NCI-H2081 (cell line): ENCODE measurements around the gene MAPKAPK2.

Experiments
- DNase-seq, 2 experiments: peaks; one replicate each; lab custom pipeline; 2025; lab: John Stamatoyannopoulos, UW

Gene MAPKAPK2

DNA sequence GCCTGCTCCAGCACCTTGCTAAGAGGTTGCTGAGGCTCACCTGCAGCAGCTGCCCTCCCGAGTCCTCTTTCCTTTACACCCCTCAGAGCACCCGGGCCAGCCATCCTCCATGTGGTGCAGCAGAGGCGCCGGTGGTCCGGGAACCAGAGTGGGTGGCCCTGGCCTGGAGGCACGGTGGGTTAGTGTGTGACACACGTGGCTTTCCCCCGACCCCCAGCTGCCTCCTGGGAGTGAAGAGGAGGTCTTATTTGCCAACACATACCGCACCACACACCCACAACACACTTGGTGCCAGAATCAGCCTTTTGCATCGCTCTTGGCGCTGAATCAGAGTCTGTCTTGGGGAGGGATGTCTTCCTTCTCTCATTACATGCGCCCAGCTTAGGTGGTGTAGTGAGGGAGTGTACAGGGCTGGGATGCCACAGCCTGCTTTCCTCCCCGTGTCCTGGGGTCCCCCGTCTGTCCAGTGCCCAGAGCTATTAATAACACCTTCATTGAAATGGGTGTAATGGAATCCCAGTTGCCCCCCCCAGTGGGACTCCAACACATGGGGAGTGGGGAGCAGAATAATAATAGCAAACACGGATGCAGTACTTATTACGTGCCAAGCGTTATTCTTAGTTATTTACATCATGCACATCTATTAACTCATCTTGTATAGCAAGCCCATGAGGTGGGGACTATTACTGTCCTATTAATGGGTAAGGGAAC, 38.2 kb downstream of the MAPKAPK2 start:
- DNase-seq: no peak

DNA sequence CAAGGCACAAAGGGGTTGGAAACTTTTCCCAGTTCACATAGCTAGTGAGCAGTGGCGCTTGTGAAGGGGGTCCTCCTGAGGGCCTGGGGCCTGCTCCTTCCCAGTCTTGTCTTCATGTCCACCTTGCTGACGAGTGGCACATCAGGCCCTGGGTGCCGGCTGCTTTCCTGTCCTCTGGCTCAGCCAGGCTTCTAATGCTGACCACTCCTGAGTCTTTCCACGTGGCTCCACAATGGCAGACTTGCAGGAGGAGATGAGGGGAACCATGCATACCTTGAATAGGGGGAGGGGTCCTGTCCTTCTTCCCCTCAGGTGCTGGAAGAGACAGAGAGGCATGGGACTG, 38.7 kb downstream of the MAPKAPK2 start:
- DNase-seq: no peak

DNA sequence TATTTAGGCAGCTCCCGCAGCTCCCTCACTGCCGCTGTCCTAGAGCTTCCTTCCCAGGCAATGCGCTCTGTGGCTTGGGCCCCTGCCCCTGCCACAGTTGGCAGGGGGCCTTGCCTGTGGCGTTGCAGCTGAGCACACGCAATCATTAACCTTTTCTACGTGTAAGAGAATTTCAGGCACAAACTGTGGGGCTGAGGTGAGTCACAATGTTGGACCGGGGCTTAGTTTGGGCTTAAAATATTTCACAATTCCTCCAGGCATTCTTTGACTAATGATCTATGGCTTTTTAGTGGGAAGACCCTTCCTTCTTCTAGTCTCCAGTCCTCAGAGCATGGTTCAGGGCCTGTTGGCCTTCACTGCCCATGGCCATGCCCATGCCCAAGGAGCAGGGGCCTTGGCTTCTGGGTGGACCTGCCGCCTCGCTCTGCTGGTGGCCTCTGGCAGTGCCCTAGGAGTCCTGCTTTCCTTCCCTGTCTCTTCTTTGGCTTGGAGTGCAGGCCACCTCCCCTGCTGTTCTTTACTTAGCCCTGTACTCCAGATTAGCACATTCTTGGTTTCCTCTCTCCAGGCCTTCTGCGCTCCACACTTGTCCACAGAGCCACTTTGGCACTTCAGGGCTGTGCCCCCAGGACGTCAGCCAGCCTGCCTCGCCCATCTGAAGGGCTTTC, 39.2 kb downstream of the MAPKAPK2 start:
- DNase-seq: no peak

DNA sequence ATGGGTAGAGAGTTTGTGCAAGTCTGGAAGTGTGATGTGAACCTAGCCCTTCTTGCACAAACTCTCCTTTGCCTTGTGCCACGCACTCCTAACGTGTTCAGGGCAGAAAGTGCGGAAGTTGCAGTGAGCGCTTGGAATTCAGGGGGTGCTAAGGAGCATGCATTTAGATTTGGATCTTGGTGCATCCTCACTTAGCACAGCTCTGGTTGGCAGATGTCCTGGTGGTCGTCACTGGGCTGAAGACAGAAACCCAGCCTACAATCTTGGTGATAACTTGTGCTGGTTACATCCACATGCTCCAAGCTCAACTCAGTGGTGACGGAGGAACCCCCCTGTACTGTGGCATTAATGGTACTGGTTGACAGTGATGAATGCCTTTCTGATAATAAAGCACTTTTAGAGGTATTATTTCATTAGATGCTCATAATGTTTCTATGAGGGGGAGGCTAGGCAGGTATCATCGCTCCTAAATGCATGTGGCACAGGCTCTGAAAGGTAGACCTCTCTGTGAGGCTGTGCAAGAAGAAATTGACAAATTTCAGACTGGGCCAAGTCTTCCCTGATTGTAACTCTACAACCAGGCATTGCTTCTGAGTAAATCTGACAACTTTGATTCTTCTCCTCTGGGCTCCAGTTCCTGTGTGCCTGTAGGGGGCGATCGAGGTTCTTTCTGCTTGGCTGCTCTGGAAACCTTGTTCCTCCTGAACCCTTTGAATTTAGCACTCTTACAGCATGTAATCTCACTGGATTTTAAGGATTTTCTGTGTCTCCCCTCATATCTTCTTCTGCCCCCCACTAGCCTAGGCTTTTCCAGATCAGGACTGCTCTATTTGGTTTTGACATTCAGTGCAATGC, 40.6 kb downstream of the MAPKAPK2 start:
- DNase-seq: peak in 1 of 2 experiments; percentile 9

DNA sequence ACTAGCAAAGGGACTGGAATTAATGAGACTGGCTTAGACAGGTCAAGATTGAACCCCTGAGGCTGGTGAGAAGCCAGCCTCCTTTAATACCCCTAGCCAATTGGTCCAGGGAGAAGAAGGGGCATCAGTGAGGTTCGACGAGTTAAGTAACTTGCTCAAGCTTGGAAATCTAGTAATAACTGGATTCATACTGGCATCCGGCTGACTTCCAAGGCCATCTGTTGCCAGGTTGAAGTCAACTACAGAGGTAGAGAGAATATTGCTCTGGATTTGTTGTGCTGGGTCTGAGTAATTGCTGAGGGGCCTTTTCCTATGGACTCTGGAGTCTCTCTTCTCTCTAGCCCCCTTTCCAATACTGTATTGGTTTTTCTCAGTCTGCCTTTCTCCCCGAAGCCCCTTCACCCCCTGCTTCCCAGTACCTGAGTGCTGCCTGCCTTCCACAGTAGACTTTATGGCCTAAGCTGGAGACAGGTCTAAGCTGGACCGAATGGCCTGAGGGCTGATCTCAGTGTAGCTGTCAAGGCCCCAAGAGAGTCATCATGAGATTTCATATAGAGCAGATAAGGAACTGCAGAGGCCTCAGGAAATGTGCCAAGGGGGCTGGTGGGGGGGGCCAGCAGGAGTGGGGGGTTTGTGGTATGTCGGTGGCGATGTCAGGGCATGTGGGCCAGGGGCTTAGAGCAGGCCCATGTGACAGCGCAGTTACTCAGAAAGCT, 43.4 kb downstream of the MAPKAPK2 start:
- DNase-seq: no peak

DNA sequence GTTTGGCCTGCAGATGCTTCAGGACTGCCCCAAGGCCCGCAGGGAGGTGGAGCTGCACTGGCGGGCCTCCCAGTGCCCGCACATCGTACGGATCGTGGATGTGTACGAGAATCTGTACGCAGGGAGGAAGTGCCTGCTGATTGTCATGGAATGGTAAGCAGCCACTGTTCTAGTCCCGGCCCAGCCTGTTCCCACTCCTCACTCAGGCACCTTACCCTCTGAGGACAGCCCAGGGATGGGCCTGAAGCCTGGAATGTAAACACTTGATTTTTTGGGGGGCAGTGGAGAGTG, 43.9 kb downstream of the MAPKAPK2 start:
- no peak for DNase-seq

DNA sequence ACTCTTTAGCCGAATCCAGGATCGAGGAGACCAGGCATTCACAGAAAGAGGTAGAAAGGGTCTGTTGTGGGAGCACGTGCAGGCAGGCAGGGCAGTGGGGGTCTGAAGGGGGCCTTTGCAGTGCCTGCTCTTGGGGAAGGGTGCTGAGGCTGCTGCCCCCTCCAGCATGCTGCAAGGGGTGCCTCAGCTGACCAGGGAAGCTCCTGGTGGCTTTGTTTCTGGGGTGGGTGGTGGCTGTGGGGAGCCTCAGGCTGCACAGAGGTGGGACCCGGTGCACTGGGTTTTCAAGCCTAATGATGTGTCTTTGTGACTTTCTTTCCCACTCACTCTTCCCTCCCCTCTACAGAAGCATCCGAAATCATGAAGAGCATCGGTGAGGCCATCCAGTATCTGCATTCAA, 44.3 kb downstream of the MAPKAPK2 start:
- no peak for DNase-seq

DNA sequence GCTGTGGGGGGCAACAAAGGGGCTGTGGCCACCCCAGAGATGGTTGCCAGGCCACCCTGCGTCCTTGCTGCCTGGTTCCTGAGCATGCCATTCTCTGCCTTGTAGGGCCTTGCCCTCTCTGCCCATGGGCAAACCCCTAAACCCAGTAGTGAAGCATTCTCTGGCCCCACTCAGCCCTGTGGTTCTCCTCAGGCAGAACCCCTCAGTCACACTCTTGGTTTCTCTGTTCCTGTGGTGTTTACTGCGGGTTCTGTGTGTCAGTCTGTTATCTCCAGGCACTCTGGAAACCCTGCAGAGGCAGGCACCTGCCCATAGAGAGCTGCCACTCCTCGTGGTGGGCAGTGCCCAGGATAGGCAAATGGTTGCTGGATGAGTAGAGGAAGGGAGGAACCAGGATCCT, 44.8 kb downstream of the MAPKAPK2 start:
- no peak for DNase-seq

DNA sequence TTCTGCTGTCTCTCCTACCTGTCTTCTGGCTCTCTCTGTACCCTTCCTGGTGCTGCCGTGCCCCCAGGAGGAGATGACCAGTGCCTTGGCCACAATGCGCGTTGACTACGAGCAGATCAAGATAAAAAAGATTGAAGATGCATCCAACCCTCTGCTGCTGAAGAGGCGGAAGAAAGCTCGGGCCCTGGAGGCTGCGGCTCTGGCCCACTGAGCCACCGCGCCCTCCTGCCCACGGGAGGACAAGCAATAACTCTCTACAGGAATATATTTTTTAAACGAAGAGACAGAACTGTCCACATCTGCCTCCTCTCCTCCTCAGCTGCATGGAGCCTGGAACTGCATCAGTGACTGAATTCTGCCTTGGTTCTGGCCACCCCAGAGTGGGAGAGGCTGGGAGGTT, 47.8 kb downstream of the MAPKAPK2 start:
- DNase-seq: no peak

DNA sequence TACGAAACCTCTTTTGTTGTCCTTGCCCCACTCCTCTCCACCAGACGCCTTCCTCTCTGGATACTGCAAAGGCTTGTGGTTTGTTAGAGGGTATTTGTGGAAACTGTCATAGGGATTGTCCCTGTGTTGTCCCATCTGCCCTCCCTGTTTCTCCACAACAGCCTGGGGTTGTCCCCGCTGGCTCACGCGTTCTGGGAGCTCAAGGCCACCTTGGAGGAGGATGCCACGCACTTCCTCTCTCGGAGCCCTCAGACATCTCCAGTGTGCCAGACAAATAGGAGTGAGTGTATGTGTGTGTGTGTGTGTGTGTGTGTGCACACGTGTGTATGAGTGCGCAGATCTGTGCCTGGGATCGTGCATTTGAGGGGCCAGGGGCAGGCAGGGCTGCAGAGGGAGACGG, 48.3 kb downstream of the MAPKAPK2 start:
- no peak for DNase-seq

DNA sequence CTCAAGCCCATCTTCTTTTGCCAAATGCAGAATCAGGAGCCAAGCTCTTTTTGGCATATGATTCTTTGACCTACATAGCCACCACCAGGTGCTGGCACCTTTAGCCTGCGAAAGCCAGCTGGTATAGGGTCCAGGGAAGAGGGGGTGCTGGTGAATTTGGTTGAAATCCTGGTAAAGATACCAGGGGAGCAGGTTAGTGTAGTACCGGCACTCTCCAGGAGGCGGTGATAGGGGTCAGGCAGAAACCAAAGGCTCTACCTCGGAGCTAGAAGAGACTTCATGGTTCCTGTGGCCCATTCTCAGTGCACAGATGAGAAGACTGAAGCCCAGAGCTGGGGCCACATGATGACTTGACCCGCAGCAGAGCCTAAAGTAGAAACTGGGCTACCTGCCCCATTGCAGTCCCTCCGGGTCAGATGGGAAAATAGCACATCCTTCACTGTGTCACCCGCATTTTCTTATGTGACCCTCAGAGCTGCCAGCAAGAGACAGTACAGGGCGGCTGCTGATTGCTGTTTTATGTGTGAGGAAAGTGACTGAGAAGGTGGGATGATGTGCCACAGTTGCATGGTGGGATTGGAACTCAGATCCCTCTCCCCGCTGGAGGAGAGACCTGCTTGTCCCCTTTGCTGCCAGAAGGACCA, 49.9 kb downstream of the MAPKAPK2 start:
- peak; percentile 43 to 54 for DNase-seq

DNA sequence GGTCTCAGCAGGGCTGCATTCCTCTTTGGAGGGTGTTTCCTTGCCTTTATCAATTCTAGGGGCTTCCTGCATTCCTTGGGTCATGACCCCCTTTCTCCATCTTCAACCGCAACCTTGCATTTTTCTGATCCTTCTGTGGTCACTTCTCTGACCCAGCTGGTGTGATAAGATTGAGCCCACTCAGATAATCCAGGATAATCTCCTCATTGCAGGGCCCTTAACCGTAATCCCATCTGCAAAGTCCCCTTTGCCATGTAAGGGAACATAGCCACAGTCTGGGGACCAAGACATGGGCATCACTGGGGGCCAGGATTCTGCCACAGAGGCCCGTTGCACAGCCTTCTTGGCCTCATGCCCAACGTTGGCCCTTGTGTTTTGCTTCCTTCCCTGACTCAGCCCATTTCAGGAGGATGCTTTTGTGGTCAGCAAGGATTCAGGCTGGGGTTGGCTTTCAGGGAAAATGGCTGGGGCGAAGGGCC, 50.9 kb downstream of the MAPKAPK2 start:
- no peak for DNase-seq

DNA sequence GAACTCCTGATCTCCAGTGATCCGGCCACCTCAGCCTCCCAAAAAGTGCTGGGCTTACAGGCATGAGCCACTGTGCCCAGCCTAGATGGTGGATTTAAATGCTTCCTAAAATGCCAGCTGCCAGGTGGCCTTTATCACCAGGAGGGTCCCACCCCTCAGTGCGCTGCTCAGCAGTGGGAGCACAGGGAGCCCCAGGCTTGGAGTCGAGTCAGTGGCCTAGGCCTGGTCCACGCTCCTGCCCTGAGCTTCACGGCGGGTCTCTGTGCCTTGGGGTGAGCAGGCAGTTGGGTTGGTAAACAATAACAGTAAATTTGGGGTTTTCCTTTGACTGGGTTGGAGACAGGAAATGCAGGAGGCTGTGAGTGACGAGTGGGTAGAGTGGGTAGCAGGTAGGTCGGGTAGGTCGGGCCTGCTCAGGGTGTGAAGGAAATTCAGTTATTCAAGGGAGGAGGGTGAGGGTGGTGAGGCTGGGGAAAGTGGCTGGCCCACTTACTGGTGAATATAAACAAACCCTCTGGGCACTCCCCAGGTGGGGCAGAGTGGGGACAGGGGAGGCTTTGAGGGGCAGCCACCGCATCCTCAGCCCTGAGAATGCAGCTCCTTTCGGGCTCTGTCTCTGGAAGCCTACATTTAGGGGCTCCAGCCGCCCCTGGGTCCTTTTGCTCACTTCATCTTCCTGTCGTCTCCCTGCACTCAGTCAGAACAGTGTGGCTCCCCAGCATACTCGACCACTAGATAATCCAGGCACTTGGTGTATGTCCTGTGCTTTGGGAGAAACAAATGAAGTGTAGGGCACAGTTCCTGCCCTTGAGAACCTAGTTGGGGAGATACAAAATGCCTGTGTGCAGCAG, 52.4 kb downstream of the MAPKAPK2 start:
- DNase-seq: no peak

DNA sequence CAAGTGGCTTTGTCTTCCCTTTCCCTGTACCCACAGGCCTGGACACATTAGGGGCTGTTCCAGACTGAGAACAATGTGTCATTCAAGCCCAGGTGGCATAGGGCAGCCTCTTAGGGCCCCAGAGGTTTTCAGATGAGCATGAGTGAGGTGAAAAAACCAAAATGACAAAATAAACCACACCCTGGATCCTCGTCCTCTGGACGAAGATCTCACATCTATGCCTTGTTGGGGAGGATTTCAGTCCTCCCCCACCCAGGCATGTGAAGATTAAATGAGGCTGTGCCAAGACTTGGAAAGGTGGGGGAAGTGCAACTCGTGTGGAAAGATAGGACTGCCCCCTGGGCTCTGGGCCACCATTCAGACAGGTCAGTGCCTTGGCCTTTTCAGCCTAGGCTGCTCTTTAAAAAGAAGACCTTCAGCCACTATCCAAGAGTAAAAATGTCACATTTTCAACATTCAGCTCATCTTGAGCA, 53.1 kb downstream of the MAPKAPK2 start:
- DNase-seq: no peak

DNA sequence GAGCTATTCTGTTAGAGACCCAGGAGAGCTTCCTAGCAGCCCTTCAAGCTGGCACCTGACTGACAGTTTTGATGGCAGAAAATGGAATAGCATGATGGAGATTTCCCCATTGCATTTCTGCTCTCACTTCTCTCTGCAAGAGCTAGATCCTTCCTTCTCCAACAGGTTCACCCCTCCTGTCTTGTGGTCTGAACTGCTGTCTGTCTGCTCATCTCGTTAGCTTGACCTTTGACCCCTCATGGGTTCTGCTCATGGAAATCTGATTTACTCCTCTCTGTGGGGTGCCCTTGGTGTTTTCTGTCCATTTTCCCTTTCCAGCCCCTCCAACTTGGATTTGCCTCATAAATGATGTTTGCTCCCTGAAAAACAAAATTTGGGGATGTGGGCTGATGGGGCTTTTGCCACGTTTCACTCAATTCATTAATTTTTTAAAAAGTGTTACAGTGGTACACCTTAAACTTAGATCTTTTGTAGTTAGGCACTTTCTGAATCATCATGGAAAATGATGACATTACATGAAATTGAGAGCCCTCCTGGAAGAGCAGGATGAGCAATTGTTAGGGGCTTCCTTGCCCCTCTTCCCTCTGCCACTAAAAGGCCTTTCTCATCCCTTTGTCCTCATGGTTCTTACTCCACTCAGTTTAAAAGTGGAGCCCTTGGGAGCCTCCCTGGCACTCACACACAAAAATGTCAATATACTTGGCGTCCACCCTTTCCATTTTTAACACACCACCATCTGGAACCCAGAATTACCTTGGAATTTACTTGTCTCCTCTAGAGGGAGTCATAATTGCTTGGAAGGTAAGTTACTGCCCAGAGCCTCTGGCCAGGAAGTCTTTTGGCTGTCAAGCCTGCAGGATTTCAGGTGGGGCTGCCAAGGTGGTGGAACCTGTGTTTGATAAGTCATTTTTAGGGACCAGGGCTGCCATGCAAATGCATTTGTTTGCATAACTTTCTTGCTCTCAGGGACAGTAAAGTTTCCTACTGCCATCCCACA, 54.0 kb downstream of the MAPKAPK2 start:
- peak; percentile 4 to 19 for DNase-seq

DNA sequence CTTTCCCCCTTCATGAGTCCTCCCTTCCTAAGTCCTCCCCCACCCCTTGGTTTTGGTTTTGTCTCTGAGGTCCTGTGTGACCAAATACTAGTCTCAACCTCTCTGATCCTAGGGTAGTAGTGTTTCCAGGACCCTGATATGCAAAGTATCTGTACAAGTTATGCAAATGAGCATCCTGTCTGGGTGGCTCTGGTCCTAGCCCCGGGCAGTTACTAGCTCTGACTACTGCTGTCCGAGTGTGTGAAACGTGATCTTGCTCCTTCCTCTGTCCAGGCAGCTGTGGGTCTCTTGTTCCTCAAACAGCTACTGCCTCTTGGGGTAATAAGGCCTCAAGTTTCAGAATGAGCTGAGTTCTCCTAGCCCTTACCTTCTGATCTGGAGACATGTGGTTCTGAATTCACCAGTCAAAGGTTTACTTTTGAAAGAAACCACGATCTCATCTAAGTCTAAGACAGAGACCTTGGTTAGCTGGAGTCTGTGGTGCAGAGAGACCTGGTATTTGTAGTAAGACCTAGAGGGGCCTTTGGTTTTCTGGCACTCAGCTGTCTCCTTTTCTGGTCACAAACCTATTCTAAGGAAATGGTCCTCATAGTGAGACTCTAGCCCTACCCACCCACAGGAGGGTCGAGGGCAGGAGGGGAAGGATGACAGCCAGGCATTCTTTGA, 54.8 kb downstream of the MAPKAPK2 start:
- DNase-seq: no peak

DNA sequence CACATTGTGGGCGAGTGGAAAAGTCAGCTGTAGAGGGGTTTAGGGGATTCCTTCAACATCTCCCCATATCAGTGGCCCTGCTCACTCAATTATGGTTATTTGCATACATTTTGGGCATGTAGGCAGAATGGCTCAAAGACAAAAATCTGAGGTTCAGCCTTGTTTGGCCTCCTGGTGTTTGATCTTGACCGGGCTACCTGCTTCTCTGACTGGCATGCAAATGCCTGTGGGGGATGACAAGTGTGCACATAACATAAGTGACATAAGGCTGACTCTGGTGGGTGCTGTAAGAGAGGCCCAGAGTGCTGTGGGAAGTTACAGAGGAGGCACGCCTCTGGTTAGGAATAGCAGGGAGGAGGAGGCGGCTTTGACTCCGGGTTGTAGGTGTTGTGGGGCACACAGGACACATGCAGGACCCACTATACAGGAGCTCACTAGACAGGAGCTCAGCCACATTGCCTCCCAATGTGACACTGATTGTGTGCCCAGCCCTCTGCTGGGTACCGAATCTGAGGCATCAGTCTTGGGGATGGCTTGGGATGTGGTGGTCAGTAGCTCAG, 56.5 kb downstream of the MAPKAPK2 start:
- no peak for DNase-seq

DNA sequence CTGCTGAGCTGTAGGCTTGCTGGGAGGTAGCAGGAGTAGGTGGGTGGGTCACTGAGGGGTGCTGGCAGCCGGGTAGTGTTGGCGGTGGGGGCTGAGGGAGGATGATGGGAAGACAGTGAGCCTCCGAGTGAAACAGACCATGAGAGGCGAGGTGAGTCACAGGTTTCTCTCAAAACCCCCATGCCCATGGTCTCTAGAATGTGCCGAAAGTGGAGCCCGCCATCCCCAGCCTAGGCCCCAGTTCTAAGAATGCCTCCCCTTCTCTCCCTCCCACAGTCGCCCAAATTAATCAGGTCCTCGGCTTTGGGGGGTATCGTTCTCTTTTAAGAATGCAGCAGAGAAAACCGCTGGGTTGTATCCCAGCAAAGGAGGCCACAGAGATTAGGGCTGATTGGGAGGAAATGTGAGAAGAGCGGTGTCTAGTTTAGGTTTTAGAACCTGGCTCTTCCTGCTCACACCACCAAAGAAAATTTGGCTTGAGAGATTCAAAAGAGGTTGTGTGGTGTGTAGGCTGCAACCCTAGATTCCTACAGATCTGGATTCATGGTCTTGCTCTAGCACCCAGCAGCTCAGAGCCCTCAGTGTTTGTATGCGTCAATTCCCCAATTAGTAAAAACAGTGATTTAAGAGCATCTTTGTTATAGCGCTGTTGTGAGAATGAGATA, 58.1 kb downstream of the MAPKAPK2 start:
- DNase-seq: no peak
